Neural progenitor cell (in vitro differentiated cells): ENCODE measurements around the gene PIK3R3. TPM values are rescaled to one million over a fixed set of nuclear protein-coding genes. Genes with fewer than 3 reads are reported as not detected.

Experiments used
- DNase-seq: peaks from one replicate; pipeline ENCODE4 v3.0.0-alpha.2; 2016; ENCODE audit warnings: low spot score
- H2AFZ ChIP-seq: fragments of 200-600 bp; sonication (generic); replicated peaks from 2 replicates; pipeline ENCODE4 v1.6.1; 2016; ENCODE audit warnings: antibody characterized with exemption
- H3F3A ChIP-seq: fragments of 200-600 bp; sonication (generic); 2 replicates; pipeline ENCODE4 v1.6.1; 2016; ENCODE audit warnings: antibody characterized with exemption, low read depth
- H3K27ac ChIP-seq: fragments of 200-600 bp; sonication (generic); 2 replicates; pipeline ENCODE4 v1.5.1; 2016; ENCODE audit warnings: mild to moderate bottlenecking
- H3K27me3 ChIP-seq: fragments of 200-600 bp; sonication (generic); 2 replicates; pipeline ENCODE4 v1.6.1; 2016; ENCODE audit warnings: mild to moderate bottlenecking, moderate library complexity
- H3K36me3 ChIP-seq: fragments of 200-600 bp; sonication (generic); 2 replicates; pipeline ENCODE4 v1.5.1; 2016
- H3K4me1 ChIP-seq: fragments of 200-600 bp; sonication (generic); 2 replicates; pipeline ENCODE4 v1.6.1; 2016; ENCODE audit warnings: mixed run types
- H3K4me2 ChIP-seq: fragments of 200-600 bp; sonication (generic); 2 replicates; pipeline ENCODE4 v1.6.1; 2016
- H3K4me3 ChIP-seq: fragments of 200-600 bp; sonication (generic); 2 replicates; pipeline ENCODE4 v1.5.1; 2016
- H3K79me2 ChIP-seq: fragments of 200-600 bp; sonication (generic); 2 replicates; pipeline ENCODE4 v1.6.1; 2016; ENCODE audit warnings: low read depth
- H3K9ac ChIP-seq: fragments of 200-600 bp; sonication (generic); 2 replicates; pipeline ENCODE4 v1.6.1; 2016
- H3K9me3 ChIP-seq: fragments of 200-600 bp; sonication (generic); 2 replicates; pipeline ENCODE4 v1.5.1; 2016; ENCODE audit warnings: low read depth
- H4K20me1 ChIP-seq: fragments of 200-600 bp; sonication (generic); 2 replicates; pipeline ENCODE4 v1.6.1; 2016; ENCODE audit warnings: low read depth
- H3K27ac Mint-ChIP-seq: 3 replicates; pipeline ENCODE4 v1.8.0; 2021; ENCODE audit warnings: mixed read lengths
- H3K27me3 Mint-ChIP-seq: 2 replicates; pipeline ENCODE4 v1.8.0; 2022; ENCODE audit warnings: low read depth, mild to moderate bottlenecking, inconsistent platforms, moderate library complexity, mixed read lengths; ENCODE audit not compliant: insufficient read depth
- H3K36me3 Mint-ChIP-seq: 3 replicates; pipeline ENCODE4 v1.8.0; 2021; ENCODE audit warnings: mixed read lengths
- H3K4me1 Mint-ChIP-seq: 3 replicates; pipeline ENCODE4 v1.8.0; 2021; ENCODE audit warnings: mixed read lengths
- H3K4me3 Mint-ChIP-seq: 3 replicates; pipeline ENCODE4 v1.8.0; 2021; ENCODE audit warnings: mild to moderate bottlenecking, moderate library complexity, mixed read lengths
- H3K9me3 Mint-ChIP-seq: 3 replicates; pipeline ENCODE4 v1.8.0; 2020; ENCODE audit warnings: mixed read lengths
- CTCF ChIP-seq: fragments of 200-600 bp; sonication (generic); IDR thresholded peaks from 2 replicates; pipeline ENCODE4 v1.5.1; 2017; ENCODE audit warnings: antibody characterized with exemption, mild to moderate bottlenecking
- EZH2 ChIP-seq: fragments of 200-600 bp; sonication (generic); IDR thresholded peaks from 2 replicates; pipeline ENCODE4 v1.6.1; 2017; ENCODE audit warnings: antibody characterized with exemption, mild to moderate bottlenecking, moderate library complexity
- EZH2phosphoT487 ChIP-seq: fragments of 200-600 bp; sonication (generic); IDR thresholded peaks from 2 replicates; pipeline ENCODE4 v1.6.1; 2017; ENCODE audit warnings: antibody characterized with exemption
- total RNA-seq: library from RNA; depleted of rRNA; stranded (reverse); fragments of >200 nt; gene quantifications from 2 replicates; pipeline ENCODE4 v1.2.3, GENCODE V29; 2015; ENCODE audit warnings: low replicate concordance

PIK3R3 gene
- total RNA-seq, 1 donor from 2014 or later: 107 TPM

GRCh38 chr1:46130121-46130520, 2.3 kb downstream of the PIK3R3 start:
- no peak overlapping the region for H2AFZ ChIP-seq
- peaks cover 33% of the 10 kb centered on the region for H3F3A ChIP-seq
- Mint-ChIP-seq H3K27ac (peak overlapping the region; percentile 81), H3K27me3 (peaks cover 5% of the 10 kb centered on the region), H3K4me1 (peaks cover 31% of the 10 kb centered on the region), H3K4me3 (peak overlapping the region; percentile 97), H3K9me3 (no peaks in the 10 kb centered on the region), H3K36me3 (peaks cover 13% of the 10 kb centered on the region)
- no peaks in the 10 kb centered on the region for H3K9me3 ChIP-seq
- H4K20me1 ChIP-seq: peaks cover 62% of the 10 kb centered on the region
- peaks cover 72% of the 10 kb centered on the region for H3K79me2 ChIP-seq
- no peak overlapping the region for H3K27ac ChIP-seq
- peak overlapping the region; percentile 98 for H3K9ac ChIP-seq
- DNase-seq: no peak
- peak overlapping the region; percentile 97 for H3K4me2 ChIP-seq
- H3K4me1 ChIP-seq: peaks cover 29% of the 10 kb centered on the region
- H3K36me3 ChIP-seq: peaks cover 5% of the 10 kb centered on the region
- peak overlapping the region; percentile 95 for H3K4me3 ChIP-seq
- no peaks in the 10 kb centered on the region for H3K27me3 ChIP-seq
- no peak for TF ChIP-seq EZH2
- TF ChIP-seq CTCF: peak; percentile 32

- H3K4me2 ChIP-seq: peak overlapping the region; percentile 97
- no peak for TF ChIP-seq CTCF
- TF ChIP-seq EZH2phosphoT487: no peak
- no peak for TF ChIP-seq EZH2
- peaks cover 13% of the 10 kb centered on the region for H3K36me3 Mint-ChIP-seq
- H3K27me3 Mint-ChIP-seq: peaks cover 5% of the 10 kb centered on the region
- H3K9me3 Mint-ChIP-seq: no peaks in the 10 kb centered on the region
- H3K4me1 ChIP-seq: peaks cover 13% of the 10 kb centered on the region
- peaks cover 16% of the 10 kb centered on the region for H3K4me1 Mint-ChIP-seq
- H3K9ac ChIP-seq: no peak overlapping the region
- peaks cover 80% of the 10 kb centered on the region for H4K20me1 ChIP-seq
- DNase-seq: no peak
- H2AFZ ChIP-seq: no peak overlapping the region
- H3K79me2 ChIP-seq: peaks cover 90% of the 10 kb centered on the region
- no peaks in the 10 kb centered on the region for H3K9me3 ChIP-seq
- peak overlapping the region; percentile 95 for H3K4me3 ChIP-seq
- H3K27me3 ChIP-seq: no peaks in the 10 kb centered on the region
- peaks cover 5% of the 10 kb centered on the region for H3K36me3 ChIP-seq
- H3K27ac ChIP-seq: no peak overlapping the region
- H3K27ac Mint-ChIP-seq: no peak overlapping the region
- peaks cover 16% of the 10 kb centered on the region for H3F3A ChIP-seq
- H3K4me3 Mint-ChIP-seq: peak overlapping the region; percentile 97
Measured at GRCh38 chr1:46128344-46128743, 4.1 kb downstream of the PIK3R3 start.

- Histone ChIP-seq H3F3A (peaks cover 2% of the 10 kb centered on the region), H3K9ac (no peak overlapping the region), H3K27me3 (no peaks in the 10 kb centered on the region), H2AFZ (no peak overlapping the region), H3K27ac (no peak overlapping the region), H3K9me3 (no peaks in the 10 kb centered on the region), H4K20me1 (peaks cover 100% of the 10 kb centered on the region), H3K4me1 (no peaks in the 10 kb centered on the region), H3K79me2 (peaks cover 100% of the 10 kb centered on the region), H3K4me3 (no peak overlapping the region), H3K36me3 (peaks cover 3% of the 10 kb centered on the region), H3K4me2 (no peak overlapping the region)
- no peak for TF ChIP-seq EZH2phosphoT487
- Mint-ChIP-seq H3K9me3 (no peaks in the 10 kb centered on the region), H3K4me1 (no peaks in the 10 kb centered on the region), H3K27me3 (no peaks in the 10 kb centered on the region), H3K4me3 (no peak overlapping the region), H3K36me3 (peaks cover 3% of the 10 kb centered on the region), H3K27ac (no peak overlapping the region)
- DNase-seq: no peak
Measured at GRCh38 chr1:46118856-46119255, 13.6 kb downstream of the PIK3R3 start.

GRCh38 chr1:46117810-46118494, 14.5 kb downstream of the PIK3R3 start:
- Histone ChIP-seq H3K4me2 (no peak overlapping the region), H3K27me3 (no peaks in the 10 kb centered on the region), H3K36me3 (peaks cover 3% of the 10 kb centered on the region), H3K9ac (no peak overlapping the region), H2AFZ (no peak overlapping the region), H3K9me3 (no peaks in the 10 kb centered on the region), H3K27ac (no peak overlapping the region), H3K79me2 (peaks cover 100% of the 10 kb centered on the region), H3K4me3 (no peak overlapping the region), H3F3A (peaks cover 8% of the 10 kb centered on the region), H4K20me1 (peaks cover 100% of the 10 kb centered on the region), H3K4me1 (no peaks in the 10 kb centered on the region)
- Mint-ChIP-seq H3K4me3 (no peak overlapping the region), H3K36me3 (peaks cover 3% of the 10 kb centered on the region), H3K9me3 (no peaks in the 10 kb centered on the region), H3K27ac (no peak overlapping the region), H3K27me3 (no peaks in the 10 kb centered on the region), H3K4me1 (no peaks in the 10 kb centered on the region)
- TF ChIP-seq EZH2 (no peak), CTCF (no peak), EZH2phosphoT487 (no peak)
- DNase-seq: no peak
